Myocyte (in vitro differentiated cells): ENCODE results near the gene ZNF385A. TPM values are rescaled to one million over a fixed set of nuclear protein-coding genes. Genes with fewer than 3 reads are reported as not detected.

ENCODE experiments used
- DNase-seq: peaks from one replicate; pipeline ENCODE4 v3.0.0-alpha.2; 2012; ENCODE audit warnings: low read depth
- total RNA-seq: library from RNA; depleted of rRNA; stranded (reverse); fragments of >200 nt; gene quantifications from 2 replicates; pipeline ENCODE4 v1.2.3, GENCODE V29; 2014

The ZNF385A gene
- total RNA-seq, 1 donor from 2014 or later, result 2.3 TPM

DNA sequence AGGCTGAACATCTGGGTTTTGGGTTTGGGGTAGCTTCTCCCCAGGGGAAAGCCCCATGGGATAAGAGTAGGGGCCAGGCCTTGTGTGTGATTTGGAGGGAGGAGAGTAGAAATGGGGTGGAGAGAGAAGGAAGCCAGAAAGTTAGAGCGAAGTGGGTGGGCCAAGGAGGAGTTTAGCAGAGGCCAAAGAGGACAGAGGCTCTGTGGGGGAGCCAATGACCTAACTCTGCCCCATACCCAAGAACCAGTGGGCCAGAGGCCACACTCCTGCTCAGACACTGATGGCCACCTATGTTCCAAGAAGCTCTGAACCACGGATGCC is 9.3 kb downstream of the ZNF385A start:
- no peak for DNase-seq

DNA sequence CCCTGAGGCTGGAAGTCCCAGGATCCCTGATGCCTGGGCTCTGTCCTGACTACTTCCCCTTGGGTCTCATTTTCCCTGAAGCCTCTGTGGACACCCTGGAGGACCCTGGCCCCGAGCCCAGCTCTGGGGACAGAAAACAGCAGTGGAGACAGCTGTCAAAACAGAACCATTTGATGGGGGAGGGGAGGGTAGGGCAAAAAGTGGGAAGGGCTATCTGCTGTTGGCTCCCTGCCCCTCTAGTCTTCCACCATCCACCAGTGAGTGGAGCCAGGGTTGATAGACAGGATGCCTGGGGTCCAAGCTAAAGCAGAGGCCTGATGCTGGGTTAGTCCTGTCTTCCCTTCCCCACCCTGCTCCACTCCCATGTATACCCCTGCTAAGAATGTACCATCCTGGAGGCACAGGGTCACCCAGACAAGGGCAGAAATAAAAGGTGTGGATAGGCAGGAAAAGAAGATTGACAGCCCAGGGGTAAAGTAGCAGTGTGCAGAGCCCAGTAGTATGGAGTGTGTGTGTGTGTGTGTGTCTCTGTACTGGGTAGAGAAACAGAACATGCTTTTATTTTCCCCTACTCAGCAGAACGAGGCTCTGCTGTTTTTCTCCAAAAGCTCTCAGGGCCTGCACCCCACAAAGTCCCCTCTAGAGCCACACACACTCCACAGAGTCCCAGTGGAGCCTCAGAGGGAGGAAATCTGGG is 9.8 kb downstream of the ZNF385A start:
- DNase-seq, result peak; percentile 92

DNA sequence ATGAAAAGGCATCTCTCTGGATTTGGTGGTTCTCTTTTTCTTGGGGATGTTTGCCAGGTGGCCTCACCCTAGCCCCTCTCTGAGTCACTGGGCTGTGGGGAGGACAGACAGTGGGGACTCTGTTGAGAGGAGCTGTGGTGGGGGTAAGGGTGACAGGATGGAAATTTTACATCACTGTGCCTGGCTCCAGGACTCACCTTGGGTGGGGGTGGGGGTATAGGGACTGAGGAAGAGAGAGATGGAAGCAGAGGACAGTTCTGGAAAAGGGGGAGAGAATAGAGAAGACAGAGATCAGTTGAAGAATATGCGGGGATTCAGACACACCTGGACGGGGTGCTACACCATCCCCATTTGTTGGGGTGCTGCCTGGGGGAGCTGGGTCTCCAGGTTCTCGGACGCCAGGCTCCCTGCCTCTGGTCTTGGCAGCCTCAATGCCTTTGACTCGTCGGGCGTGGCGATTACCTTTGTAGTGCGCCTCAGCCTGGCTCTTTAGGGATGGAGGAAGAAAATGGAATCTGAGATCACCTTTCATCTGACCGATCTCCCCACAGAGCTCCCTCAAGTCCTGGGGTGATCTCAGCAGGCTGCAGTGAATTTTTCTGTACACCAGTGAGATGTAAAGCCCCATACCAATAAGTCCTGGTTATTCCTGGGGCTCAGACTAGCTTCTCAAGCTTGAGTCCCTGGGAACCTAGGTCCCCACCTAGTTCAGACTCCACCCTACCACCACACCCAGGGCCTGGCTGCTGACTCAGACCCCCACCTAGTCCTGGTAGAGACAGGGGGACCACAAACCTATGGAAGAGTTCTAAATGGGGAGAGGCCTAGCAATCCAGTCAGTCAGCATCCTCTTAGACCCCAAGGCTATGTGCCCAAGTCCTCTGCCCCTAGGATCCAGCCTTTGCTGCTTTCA is 10.6 kb downstream of the ZNF385A start:
- DNase-seq, result no peak

DNA sequence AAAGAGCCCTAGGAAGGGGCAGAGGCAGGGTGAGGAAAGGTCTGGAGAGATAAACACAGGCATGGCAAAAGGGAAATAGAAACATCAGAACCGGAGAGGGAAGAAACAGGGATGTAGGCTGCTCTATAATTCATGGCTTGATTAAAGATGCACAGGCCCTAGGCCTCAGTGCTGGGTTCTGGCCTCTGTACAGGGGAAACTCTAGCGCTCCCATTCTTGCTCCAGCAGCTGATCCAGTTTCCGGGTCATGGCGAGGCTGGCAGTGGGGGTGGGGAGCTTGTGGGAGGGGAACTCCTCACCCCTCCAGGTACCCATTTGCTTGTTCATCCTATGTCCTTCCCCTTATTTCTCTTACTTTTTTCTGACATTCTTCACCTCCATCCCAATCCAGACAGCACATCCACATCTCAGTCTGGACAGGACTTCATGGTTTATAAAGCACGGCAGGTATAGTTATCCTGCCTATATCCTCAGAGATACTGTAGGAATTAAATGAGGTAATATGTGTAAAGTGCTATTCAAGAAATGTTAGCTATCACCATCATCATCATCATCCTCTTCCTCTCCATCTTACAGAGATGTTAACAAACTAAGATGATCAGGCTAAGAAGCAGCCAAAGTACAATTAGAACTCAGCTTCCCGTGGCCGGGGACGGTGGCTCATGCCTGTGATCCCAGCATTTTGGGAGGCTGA is 12.3 kb downstream of the ZNF385A start:
- DNase-seq, result no peak

DNA sequence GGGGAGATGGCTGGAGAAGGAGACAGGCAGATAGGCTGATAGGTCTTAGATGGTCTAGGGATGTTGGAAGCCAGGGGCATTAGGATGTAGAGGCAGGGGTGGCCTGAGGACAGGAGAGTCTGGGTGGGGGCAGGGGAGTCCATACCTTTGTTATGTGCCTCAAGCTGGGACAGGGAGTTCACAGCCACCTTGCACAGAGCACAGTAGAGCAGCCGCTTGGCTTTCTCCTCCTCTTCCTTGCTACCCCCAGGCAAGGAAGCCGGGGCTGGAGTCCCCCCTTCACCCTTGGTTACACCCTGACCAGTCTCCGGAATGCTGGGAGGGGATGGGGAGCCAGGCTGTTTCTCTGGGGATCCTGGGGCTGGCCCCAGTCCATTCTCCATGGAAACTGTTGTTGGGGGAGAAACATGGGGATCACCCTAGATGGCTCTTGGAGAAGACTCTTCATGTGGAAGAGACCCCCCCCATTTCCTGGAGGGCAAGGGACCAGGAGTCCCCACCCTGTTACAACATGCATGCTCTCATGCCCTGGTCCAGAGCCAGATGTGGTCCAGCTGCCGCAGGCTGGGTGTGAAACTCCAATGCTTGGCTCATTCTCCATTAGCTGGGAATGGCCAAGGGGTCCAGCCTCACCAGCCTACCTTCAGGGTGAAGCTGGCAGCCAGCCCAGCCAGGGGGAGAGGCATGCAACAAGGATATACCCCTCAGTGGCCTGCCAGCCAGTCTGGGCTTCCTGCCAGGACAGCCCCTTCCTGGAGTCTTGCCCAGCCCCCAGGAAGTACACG is 13.0 kb downstream of the ZNF385A start:
- DNase-seq, result no peak

DNA sequence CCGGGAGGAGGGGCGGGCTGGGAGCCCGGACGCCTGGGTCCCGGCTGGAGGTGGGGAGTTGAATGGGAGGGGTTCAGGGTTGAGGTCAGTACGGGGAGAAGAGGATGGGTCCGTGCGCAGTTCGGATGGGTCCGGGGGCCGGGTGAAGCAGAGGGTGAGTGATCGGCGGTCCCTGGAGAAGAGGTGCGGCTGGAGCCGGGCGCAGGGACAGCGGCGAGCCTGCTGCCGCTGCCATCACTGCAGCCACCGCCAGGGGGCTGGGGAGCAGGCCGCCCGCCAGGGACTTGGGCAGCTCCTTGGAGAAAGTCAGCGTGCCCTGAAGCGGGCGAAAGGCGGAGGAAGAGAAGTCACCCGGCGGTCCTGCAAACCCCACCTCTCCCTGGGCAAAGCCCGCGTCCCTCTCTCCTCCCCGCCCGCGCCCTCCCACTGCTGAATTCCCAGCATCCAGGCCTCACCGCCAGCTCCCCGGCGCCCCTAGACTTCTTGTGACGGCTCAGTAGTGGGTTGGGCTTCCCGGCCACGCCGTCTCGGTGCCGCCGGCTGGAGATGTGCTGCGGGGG is 14.3 kb downstream of the ZNF385A start:
- peak; percentile 81 for DNase-seq

DNA sequence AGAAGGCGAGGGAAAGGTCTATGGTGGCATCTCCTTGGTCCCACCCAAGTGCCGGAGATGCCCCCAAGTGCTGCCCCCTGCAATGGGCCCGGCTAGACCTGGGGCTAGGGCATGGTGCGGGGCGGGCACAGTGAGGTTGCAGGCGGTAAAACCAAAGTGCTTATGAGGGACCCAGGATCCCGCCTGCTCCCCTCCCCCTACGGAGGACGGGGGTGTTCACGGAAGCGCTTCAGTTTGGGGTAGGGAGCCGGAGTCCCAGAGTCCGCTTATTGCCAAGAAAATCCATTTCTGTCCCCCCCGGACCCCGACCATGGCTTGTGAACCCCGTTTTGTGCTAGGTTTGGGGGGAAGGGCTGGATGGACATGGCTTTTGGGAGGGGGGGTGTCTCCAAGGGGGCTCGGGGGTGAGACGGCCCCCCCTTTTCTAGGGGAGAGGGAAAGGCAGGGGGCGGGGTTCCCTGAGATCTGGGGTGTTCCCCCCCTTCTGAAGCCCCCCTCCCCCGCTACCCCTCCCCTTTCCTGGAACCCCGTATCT is 14.9 kb downstream of the ZNF385A start:
- no peak for DNase-seq

DNA sequence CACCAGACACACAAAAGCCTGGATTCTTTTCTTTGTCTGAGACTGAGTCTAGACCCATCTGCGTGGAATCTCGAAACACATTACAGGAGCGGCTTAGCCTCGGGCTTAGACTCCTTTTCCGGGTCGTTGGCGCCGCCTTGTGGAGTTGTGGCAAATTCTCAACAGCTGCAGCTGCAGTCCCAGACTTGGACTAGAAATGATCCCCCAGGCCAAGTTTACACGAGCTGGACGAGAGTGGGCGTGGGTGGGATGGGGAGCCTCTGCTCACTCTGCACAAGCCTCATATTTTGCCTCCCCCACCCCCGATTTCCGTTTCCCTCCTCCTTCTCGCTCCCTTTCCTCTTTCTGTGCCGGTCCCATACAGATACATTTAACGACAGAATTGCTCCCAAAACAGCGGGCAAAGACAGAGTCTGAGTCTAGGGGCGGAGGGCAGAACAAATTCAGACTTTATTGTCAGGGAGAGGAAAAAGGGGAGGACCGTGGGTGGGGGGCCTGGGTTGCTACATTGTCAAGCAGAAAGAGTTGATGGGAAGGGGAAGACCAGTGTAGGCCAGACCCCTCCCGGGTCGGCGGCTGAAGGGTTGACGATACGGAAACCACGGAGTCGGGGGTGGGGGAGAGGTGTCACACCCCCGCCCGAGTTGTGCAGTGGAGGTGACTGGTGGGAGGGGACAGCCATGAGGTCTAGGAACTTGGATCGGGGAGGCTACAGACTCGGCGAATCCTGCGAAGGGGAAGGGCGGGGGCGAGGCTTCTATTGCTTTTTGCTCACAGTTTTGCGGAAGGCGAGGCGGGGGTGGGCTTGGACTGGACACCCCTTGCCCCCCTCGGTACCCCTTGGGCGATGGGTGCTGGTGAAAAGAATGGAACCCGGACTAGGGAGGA is 15.6 kb downstream of the ZNF385A start:
- DNase-seq, result peak; percentile 92

DNA sequence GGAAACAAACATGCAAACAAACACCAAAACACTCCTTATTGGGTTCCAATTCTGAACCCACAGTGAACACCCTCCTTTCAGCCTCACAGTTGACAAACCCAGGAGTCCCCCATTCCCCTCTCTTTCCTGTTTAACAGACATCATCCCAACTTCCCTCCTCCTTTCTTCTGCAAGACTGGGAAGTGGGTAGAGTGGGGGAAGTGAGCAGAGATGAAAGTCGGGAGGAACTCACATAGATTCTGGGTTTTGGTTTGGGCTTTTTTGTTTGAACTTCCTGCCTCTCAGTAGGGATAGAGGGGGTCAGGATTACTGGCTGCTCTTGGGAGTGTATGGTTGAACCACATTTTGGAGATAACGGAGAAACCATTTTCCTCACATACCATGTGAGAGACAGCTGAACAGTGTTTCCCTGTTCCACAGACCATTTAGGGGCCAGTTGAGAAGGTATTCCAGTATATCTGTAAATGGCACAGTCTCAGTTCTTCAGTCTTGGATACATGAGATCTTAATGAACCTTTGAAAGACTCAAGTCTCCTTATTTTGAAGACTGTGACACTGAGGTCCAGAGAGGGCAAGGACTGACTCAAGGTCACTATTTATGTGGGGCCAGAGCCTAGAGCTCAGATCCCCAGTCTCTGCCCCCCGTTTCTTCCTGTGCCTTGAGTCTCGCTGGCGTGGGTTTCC is 16.4 kb downstream of the ZNF385A start:
- no peak for DNase-seq

DNA sequence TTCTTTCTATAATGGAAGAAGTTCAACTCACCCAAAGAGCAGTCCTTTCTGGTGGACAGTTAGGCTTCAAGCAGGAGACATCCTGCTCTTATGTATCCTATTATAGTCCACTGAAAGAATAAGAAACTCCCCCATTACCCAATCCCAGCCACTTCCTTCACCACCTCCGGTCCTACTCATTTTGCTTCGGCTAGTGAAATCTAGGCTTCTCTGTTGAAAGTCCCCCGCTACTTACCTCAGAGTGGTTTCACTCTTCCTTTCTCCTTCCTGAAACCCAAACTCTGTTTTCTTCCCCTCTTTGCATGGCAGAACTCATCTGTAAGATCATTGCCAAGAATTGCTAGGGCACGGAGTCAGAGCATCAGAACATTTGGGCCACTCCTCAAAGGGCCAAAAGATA is 20.1 kb downstream of the ZNF385A start, which contains the start of gene GPR84:
Gene GPR84, minus strand, starts transcription at position 74 of the 400 bp plus-strand sequence. CDS start 635 bp downstream, outside the sequence.
- DNase-seq, result no peak

DNA sequence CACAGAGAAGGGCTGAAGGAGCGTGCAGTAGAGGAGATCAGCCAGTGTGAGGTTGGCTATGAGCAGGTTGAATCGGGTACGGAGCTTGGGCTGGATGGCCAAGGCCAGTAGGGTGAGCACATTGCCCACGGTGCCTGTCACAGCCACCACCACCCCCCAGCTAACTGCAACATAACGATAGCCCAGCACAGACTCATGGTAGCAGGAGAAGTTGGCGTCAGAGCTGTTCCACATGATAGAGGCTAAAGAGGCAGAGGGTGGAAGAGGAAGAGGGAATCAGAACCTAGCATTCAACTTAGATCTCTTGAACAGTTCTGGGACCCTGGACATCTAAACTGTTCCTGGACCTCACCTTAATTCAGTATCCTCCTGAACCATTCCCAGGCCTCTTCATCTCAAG is 20.9 kb downstream of the ZNF385A start:
- DNase-seq, result no peak

DNA sequence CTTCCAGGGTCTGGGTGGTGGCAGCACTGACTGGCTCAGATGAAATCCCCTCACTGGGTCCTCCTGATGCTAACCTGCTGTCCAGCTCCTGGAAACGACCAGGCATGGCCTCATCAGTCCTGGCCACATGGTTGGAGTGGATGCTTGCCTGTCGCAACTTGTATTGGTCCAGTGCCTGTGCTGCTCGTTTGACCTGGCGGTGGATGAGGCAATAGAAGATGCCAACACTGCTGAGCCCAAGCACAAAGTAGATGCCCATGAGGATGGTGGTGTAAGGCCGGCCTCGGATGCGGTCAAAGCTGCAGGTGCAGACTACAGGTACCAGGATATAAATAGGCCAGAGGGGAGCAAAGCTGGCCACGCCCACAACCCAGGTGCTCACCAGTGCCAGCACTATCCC is 21.5 kb downstream of the ZNF385A start:
- no peak for DNase-seq

DNA sequence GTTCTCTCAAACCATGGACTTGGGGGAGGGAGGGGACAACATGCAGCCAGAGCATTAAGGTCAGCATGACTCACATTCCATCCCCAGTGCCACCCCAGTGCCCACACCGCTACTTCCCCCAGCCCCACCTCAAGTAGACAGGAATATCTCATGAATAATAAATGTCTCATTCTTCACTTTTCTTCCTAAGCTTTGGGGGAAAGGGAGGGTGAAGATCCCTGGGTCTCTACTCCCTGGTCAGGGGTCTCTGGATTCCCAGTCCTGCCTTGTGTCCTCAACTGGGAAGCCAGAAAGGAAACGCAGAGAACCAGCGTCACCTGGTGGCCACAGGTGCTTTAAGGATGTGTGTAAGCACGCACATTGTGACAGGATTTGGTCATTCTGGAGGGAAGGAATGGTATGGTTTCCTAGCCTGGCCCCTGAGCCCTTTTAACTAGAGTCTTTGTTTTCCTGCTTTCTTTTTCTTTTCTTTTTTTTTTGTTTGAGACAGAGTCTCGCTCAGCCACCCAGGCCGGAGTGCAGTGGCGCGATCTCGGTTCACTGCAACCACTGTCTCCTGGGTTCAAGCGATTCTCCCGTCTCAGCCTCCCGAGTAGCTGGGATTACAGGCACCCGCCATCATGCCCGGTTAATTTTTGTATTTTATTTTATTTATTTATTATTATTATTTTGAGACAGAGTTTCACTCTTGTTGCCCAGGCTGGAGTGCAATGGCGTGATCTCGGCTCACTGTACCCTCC is 23.6 kb downstream of the ZNF385A start:
- DNase-seq, result peak; percentile 82

DNA sequence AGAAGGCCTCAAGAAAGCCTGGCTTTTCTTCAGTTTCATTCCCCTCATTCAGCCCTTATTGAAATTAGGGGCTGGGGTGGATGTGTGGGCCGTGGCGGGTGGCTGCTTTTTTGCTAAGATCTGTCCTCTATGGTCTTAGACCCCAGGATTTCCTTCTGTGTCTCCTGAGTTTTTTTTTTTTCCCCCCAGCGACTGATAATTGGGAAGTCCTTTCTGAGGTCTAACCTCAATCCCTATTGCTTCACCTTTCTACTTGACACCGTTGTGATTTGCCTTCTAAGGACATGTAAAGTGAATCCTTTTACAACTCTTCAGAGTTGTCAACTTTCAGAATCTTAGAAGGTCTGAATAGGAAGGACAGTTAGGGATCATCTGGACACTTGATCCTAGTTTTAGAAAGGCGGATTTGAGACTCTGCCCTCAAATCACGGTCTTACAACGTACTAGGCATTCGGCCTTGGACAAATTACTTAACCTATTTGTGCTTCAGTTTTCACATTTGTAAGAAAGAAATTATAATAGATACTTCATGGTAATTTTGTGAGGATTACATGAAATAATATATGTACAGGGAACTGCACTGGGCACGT is 24.7 kb downstream of the ZNF385A start:
- DNase-seq, result peak; percentile 39

DNA sequence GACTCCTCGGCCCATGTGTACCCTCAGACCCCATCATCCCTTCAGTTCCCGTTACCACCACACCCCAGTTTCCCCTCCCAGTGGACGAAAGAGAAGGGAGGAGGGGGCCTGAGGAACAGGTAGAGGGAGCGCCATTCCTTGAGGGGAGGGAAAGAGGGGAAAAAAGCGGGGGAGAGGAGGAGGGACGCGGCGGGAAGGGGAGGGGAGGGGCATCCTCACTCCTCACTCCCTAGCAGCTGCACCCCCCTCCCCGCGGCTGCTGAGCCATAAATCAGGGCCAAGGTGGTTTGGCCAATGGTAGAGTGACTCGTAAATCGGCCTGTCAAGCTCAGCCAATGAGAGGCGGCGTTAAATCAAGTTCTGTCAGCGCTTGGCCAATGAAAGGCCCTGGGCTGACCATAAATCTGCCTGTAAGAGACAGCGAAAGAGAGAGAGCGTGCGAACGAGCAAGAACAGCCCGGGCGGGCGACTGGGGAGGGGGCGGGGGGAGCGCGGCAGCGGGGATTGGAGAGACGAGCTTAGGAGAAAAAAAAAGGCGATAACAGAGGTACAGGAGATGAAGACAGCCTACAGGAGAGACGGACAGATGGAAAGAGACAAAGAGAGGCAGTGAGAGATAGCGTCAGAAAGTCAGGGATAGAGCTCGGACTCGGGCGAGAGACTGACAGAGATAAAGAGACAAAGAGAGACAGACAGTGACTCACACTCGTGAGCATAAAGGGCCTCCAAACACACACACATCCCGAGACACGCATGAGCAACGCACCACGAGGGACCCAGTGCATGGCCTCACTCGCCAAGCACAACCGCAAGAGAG is 25.4 kb downstream of the ZNF385A start:
- DNase-seq, result peak; percentile 100

DNA sequence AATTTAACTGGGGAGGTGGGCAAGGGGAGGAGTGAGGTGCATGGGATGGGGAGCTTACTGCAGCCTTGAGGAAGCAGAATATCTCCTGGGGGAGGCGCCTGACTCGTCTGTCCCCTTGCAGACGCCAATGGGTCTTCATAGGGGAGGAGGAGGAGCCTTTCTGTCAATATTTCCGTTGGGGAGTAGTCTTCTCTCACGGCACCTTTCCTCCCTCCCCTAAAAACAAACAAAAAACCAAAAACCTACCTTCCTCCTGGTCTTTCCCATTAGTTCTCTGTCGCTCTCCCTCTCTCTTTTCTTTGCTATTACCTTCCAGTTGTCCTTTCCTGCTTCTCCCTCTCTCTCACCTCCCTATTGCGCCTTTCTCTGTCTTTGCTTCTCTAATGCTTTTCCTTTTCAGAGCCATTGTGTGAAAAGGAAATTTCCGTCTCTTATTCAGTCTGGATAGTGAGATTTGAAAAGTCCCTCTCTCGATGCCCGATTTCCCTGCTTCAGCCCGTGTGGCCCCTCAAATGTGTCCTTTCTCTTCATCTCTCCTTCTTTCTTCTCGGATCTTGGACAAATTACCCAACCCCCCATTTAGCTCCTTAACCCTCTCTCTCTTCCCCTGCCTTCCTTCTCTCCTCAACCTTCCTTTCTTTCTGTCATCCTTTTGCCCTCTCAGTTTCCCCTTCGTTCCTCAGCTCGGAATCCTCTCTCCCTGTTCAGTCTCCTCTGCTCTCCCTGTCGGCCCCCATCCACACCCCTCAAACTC is 26.2 kb downstream of the ZNF385A start:
- DNase-seq, result peak; percentile 36
